HEK293T (cell line): ENCODE data around the gene GFPT2.

Experiments used
- BHLHE40 ChIP-seq: fragments of 450-650 bp; IDR thresholded peaks from 2 replicates; pipeline ENCODE4 v1.6.1; 2016; ENCODE audit warnings: mild to moderate bottlenecking, moderate library complexity, borderline replicate concordance
- CTBP1 ChIP-seq: fragments of 450-650 bp; IDR thresholded peaks from 2 replicates; pipeline ENCODE4 v1.6.1; 2016; ENCODE audit warnings: borderline replicate concordance
- FOXM1 ChIP-seq: fragments of 450-650 bp; IDR thresholded peaks from 2 replicates; pipeline ENCODE4 v1.6.1; 2017; ENCODE audit warnings: mild to moderate bottlenecking, borderline replicate concordance
- TARDBP ChIP-seq: fragments of 450-650 bp; IDR thresholded peaks from 2 replicates; pipeline ENCODE4 v1.6.1; 2016

GRCh38 chr5:180341595-180341994 is 11.5 kb downstream of the GFPT2 start:
- TF ChIP-seq CTBP1, result no peak
- no peak for TF ChIP-seq BHLHE40
- TF ChIP-seq TARDBP, result no peak
- no peak for TF ChIP-seq FOXM1
